HepG2 (cell line): ENCODE results near the gene TANGO6. TPM values are rescaled to one million over a fixed set of nuclear protein-coding genes. Genes with fewer than 3 reads are reported as not detected.

Experiments used
- ARID2 ChIP-seq: sonication (generic); formaldehyde crosslinking; IDR thresholded peaks from 2 replicates; pipeline ENCODE4 v1.8.1; 2022; ENCODE audit warnings: mild to moderate bottlenecking, missing genetic modification reagents, borderline replicate concordance
- CTCF ChIP-seq: sonication (generic); formaldehyde crosslinking; IDR thresholded peaks from 2 replicates; pipeline ENCODE4 v1.5.0; 2020; ENCODE audit warnings: mild to moderate bottlenecking, missing genetic modification reagents, moderate library complexity
- FOSL1 ChIP-seq: sonication (generic); formaldehyde crosslinking; IDR thresholded peaks from 2 replicates; pipeline ENCODE4 v1.9.0; 2021; ENCODE audit warnings: missing genetic modification reagents, borderline replicate concordance
- FOXK1 ChIP-seq: sonication (generic); formaldehyde crosslinking; IDR thresholded peaks from 2 replicates; pipeline ENCODE4 v1.4.0; 2020; ENCODE audit warnings: low read depth, missing genetic modification reagents, borderline replicate concordance
- HMG20B ChIP-seq: conservative IDR thresholded peaks from 2 replicates; pipeline ENCODE4 v1.6.1; 2016; ENCODE audit warnings: missing genetic modification reagents, missing compliant biosample characterization
- MBD4 ChIP-seq: IDR thresholded peaks from 2 replicates; pipeline ENCODE4 v1.6.1; 2012; ENCODE audit warnings: low read length, inconsistent platforms, borderline replicate concordance
- POLR2AphosphoS2 ChIP-seq: IDR thresholded peaks from 2 replicates; pipeline ENCODE4 v1.6.1; 2011; ENCODE audit warnings: low read depth, low read length, improper control_type of control experiment
- SALL2 ChIP-seq: sonication (generic); formaldehyde crosslinking; IDR thresholded peaks from 2 replicates; pipeline ENCODE4 v1.8.1; 2023; ENCODE audit warnings: mild to moderate bottlenecking, missing genetic modification reagents, inconsistent platforms
- SNAPC2 ChIP-seq: sonication (generic); formaldehyde crosslinking; IDR thresholded peaks from 2 replicates; pipeline ENCODE4 v1.8.1; 2022; ENCODE audit warnings: mild to moderate bottlenecking, missing genetic modification reagents
- SP140L ChIP-seq: sonication (generic); formaldehyde crosslinking; IDR thresholded peaks from 2 replicates; pipeline ENCODE4 v1.4.0; 2020; ENCODE audit warnings: missing genetic modification reagents, borderline replicate concordance
- THRA ChIP-seq: sonication (generic); formaldehyde crosslinking; IDR thresholded peaks from 2 replicates; pipeline ENCODE4 v1.4.0; 2020; ENCODE audit warnings: missing genetic modification reagents, borderline replicate concordance
- ZBED4 ChIP-seq: sonication (generic); formaldehyde crosslinking; IDR thresholded peaks from 2 replicates; pipeline ENCODE4 v1.4.0; 2020; ENCODE audit warnings: missing genetic modification reagents, borderline replicate concordance
- ZFP36L1 ChIP-seq: sonication (generic); formaldehyde crosslinking; IDR thresholded peaks from 2 replicates; pipeline ENCODE4 v1.8.0; 2022; ENCODE audit warnings: mild to moderate bottlenecking, missing genetic modification reagents, moderate library complexity
- ZFP37 ChIP-seq: sonication (generic); formaldehyde crosslinking; IDR thresholded peaks from 2 replicates; pipeline ENCODE4 v1.4.0; 2020; ENCODE audit warnings: missing genetic modification reagents, borderline replicate concordance
- ZNF282 ChIP-seq: fragments of 450-650 bp; IDR thresholded peaks from 2 replicates; pipeline ENCODE4 v1.6.1; 2018; ENCODE audit not compliant: partially characterized antibody
- ZNF468 ChIP-seq: sonication (generic); formaldehyde crosslinking; IDR thresholded peaks from 2 replicates; pipeline ENCODE4 v1.8.0; 2022; ENCODE audit warnings: mild to moderate bottlenecking, moderate library complexity, missing genetic modification reagents
- ZNF496 ChIP-seq: sonication (generic); formaldehyde crosslinking; IDR thresholded peaks from 2 replicates; pipeline ENCODE4 v1.8.1; 2023; ENCODE audit warnings: mild to moderate bottlenecking, moderate library complexity, missing genetic modification reagents; ENCODE audit not compliant: insufficient replicate concordance
- ZNF597 ChIP-seq: sonication (generic); formaldehyde crosslinking; IDR thresholded peaks from 2 replicates; pipeline ENCODE4 v1.5.0; 2020; ENCODE audit warnings: missing genetic modification reagents
- ZNF605 ChIP-seq: sonication (generic); formaldehyde crosslinking; IDR thresholded peaks from 2 replicates; pipeline ENCODE4 v1.8.0; 2022; ENCODE audit warnings: mild to moderate bottlenecking, missing genetic modification reagents
- polyA plus RNA-seq, 8 experiments: library from polyadenylated mRNA; depleted of rRNA in 3 of 8; stranded (reverse) in 7 of 8; unstranded in 1 of 8; fragments of >200 nt; fragmentation: Illumina TruSeq in 4 of 8; extraction: Trizol in 4 of 8; gene quantifications; 2 replicates each; pipeline versions ENCODE4 v1.2.1 to v1.2.3, GENCODE V29; 2011 to 2016; ENCODE audit warnings: low read depth in 4 of 8, missing spikeins in 1 of 8, mixed read lengths in 1 of 8; ENCODE audit not compliant: insufficient read depth in 1 of 8
- total RNA-seq, 5 experiments: library from RNA; depleted of rRNA; stranded (reverse); fragments of >200 nt; fragmentation: Illumina TruSeq; extraction: Trizol; gene quantifications; 2 replicates each; pipeline ENCODE4 v1.2.3, GENCODE V29; 2016; ENCODE audit warnings: low read depth in 1 of 5

The TANGO6 gene
- total and polyA plus RNA-seq, 2 of the 13 experiments (the other 11 are each of a cell fraction or from before 2014, with no cell fraction given), result 7.2 to 13.3 TPM

- peak; percentile 40; the same call in 1 of the 2 replicates for TF ChIP-seq ZBED4 (CRISPR knock-in tag)
- TF ChIP-seq ZFP37 (CRISPR knock-in tag), result no peak
- TF ChIP-seq THRA (CRISPR knock-in tag), result no peak
- peak; percentile 53; the same call in 1 of the 2 replicates for TF ChIP-seq SALL2 (CRISPR knock-in tag)
- peak; percentile 60 for TF ChIP-seq FOXK1
- peak; percentile 89; the same call in 1 of the 2 replicates for TF ChIP-seq ZNF605 (CRISPR knock-in tag)
- no peak; the same call in 1 of the 2 replicates for TF ChIP-seq HMG20B (CRISPR knock-in tag)
- no peak for TF ChIP-seq ZNF496 (CRISPR knock-in tag)
- no peak; the same call in 1 of the 2 replicates for TF ChIP-seq ARID2 (CRISPR knock-in tag)
- no peak for TF ChIP-seq POLR2AphosphoS2
- TF ChIP-seq ZNF468, result no peak
- TF ChIP-seq ZFP36L1 (CRISPR knock-in tag), result no peak
- no peak for TF ChIP-seq ZNF597 (CRISPR knock-in tag)
- no peak for TF ChIP-seq MBD4
- peak; percentile 88 for TF ChIP-seq CTCF
- no peak for TF ChIP-seq ZNF282
- no peak for TF ChIP-seq FOSL1
- no peak for TF ChIP-seq SP140L
- peak; percentile 91 for TF ChIP-seq SNAPC2
Measured at GRCh38 chr16:68843482-68844210, at the start of gene TANGO6 (continued).
